ENCODE data around the gene CTCFL.

The CTCFL gene, protein sequence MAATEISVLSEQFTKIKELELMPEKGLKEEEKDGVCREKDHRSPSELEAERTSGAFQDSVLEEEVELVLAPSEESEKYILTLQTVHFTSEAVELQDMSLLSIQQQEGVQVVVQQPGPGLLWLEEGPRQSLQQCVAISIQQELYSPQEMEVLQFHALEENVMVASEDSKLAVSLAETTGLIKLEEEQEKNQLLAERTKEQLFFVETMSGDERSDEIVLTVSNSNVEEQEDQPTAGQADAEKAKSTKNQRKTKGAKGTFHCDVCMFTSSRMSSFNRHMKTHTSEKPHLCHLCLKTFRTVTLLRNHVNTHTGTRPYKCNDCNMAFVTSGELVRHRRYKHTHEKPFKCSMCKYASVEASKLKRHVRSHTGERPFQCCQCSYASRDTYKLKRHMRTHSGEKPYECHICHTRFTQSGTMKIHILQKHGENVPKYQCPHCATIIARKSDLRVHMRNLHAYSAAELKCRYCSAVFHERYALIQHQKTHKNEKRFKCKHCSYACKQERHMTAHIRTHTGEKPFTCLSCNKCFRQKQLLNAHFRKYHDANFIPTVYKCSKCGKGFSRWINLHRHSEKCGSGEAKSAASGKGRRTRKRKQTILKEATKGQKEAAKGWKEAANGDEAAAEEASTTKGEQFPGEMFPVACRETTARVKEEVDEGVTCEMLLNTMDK

DNA sequence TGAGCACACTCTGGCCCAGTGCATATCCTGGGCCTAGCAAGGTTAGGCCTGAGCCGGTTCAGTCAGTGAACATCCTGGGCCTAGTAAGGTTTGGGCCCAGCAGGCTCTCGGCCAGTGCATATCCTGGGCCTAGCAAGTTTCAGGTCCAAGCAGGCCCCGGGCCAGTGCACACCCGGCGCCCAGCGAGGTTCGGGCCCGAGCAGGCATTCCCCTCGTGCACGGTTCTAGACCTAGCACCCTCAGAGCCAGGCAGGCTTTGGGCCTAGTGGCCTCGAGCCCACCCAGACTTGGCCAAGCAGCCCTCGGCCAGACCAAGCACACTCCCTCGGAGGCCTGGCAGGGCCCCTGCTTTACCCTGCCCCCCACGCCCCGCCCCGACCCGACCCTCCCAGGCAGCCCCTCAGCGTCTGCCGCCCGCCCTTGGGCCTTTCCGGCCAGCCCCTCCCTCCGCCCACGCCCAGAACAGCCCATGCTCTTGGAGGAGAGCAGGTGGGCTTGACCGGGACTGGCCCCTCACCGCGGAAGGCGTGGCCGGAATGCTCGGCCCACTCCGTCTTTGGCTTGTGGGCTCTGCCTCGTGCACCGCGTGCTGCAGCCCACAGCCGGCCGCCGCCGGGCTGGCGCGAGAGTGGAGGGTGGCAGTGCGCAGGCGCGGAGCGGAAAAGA, at the start of gene CTCFL:
CTCFL (minus strand) TSS at position 630 of the 666 bp plus-strand sequence. CDS start 935 bp downstream, outside the sequence.
- DNase-seq, result no peak

DNA sequence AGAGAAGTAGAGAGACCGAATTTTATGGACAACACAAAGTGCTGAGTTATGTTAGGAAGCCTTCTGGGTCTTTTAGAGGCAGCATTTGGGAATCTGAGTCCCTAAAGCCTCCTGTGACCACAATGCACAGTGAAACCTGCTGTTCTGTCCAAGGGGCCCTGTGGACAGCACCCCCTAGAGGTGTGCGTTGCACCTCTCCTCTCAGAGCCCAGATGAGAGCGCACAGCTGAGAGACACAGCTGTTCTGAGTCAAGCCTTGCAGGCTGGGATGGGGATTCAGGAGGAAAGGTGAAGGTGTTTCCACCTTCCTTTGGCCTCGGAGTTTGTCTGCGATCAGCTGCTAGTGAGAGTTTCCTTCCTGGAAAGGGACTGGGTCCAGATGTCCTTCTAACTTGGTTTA, 49.0 kb upstream of the CTCFL start:
- no peak for DNase-seq

- no peak for DNase-seq
These were observed 48.3 kb upstream of the CTCFL start for GRCh38 chr20:57573242-57573641.

DNA sequence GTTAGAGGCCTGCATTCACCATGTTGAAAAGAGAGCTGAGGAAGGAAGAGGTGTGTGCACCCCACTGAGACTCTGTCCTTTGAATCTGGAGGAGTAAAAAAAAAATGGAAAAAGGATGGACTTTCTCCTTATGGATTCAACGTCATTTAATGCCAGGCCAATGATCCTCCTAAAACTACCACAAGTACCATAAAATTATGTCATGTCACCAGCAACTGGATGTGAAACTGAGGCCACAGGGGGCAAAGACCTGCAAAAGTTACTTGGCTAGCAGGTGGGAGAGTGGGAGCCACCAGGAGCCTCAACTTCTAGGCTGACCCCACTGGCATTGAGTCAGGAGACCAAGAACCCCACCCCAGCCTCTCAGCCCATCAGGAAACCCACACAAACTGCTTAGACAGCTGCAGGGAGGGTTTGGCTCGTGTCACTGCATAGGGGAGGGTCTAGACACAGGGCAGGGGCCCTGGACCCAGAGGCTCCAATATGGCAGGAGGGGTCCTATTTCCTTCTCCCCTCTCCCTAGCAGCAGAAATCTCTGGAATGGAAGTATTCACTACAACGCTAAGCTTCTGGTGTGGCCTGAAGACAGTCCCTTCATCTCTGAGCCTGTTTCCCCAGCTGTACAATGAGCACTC, 47.0 kb upstream of the CTCFL start:
- no peak for DNase-seq

DNA sequence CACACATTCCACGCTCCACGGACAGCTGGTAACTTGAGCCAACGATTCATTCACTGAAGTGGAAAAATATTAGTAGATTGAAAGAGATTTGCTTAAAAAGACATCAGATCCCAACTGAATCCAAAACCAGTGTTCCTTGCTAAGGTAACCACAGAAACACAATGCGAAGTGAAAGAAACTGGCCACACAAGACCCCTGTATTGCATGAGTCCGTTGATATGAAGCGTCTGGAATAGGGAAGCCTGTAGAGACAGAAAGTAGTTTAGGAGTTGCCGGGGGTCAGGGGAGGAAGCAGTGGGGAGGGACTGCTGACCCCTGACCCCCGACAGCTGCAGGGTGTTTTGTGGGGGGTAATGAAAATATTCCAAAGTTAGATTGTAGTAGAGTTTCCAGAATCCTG, 46.0 kb upstream of the CTCFL start:
- DNase-seq, result no peak

DNA sequence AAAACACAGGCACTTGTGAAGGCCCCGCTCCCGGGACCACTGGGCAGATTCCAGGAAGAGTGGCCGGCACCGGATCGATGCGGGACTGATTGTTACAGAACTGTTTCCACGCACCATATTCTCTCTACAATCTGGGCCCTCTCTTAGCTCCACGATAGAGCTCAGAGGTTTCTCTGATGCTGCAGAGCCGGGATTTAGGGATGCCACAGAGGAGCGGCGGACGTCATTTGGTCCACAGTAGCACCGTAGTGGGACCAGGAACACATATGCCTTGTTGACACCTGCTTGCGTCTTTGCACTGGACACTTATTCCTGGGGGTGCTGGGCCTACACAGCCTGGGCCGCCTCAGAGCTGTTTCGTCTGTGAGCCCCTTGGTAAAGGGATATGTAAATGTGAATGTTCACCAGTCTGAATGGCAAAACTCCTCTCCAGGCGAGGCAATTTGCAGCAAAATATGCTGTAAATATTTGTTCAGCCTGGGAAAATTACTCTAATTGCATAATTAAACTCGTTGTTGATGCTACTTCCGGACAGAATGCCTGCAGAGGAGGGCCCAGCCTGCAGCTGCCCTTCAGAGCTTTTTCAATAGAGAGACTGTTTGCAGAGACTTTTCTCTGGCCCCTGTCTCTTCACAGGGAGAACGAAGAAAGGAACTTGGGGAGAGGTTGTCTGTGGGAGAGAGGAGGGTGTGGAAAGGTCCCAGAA, 45.4 kb upstream of the CTCFL start:
- no peak for DNase-seq

GRCh38 chr20:57568960-57569359, 44.0 kb upstream of the CTCFL start:
- DNase-seq, result no peak

DNA sequence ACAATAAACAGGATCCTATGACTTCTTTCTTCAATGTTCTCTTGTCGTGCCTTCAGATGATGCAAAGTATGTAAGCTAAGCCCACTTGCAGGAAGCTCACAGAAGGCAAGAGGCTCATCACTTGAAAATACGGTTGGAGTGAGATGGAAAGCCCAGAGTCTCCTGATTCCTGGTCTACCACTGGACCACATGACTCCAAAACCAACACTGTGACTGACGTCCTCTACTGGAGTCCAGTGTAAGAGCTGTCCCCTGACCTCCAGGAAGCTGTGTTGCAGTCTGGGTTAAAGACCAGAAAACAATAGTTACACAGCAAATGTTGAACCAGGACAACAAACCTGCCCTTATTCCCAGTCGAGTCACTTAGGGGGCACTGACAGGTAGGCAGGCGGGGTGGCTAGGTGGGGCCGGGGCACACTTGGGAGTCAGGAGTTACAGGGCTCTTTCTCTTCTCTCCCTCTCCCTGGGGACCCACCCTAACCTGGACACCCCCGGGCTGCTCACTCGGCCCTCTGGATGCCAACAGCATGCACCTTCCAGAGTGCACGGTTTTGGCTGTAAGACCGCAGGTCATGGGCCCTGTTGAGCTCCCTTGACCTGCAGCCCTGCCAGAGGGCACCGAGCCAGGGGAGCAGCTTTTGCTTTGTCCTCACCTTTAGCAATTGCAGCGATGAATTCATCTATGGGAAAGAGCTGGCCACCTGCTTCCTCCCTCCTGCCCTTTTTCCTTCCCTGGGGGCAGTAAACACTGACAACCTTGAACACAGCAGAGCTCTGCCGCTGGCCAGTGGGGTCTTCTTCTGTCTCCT, 43.4 kb upstream of the CTCFL start:
- DNase-seq, result no peak

DNA sequence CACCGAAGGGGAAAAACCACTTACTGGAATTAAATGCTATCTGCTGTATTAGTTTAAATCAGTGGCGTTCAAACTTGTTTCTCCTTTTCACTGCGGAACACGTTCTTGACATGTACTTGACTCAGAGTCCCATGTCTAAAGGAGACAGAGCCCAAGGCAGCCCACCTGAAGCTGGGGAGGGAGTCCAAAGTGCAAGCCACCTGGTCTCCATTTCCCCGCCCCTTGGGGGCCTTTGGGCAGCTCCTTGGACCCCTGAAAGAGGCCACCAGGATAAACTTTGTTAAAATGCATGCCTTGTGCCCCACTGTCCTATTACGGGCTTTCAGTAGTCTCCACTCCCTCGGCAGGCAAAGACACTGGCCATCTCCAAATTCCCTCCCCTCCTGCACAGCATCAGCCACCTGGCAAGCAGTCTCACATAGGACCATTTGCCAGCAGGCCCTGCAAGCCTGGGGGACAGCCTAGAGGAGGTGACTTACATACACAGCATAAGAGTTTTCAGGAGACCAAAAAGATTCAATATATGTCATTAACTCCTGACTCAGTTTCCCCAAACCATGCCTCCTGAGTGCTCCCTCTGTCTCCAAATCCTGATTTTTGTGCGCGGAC, 42.6 kb upstream of the CTCFL start:
- DNase-seq, result no peak

- no peak for DNase-seq
These were observed 42.0 kb upstream of the CTCFL start for GRCh38 chr20:57566803-57567459.

GRCh38 chr20:57566399-57566798, 41.5 kb upstream of the CTCFL start:
- DNase-seq, result no peak

DNA sequence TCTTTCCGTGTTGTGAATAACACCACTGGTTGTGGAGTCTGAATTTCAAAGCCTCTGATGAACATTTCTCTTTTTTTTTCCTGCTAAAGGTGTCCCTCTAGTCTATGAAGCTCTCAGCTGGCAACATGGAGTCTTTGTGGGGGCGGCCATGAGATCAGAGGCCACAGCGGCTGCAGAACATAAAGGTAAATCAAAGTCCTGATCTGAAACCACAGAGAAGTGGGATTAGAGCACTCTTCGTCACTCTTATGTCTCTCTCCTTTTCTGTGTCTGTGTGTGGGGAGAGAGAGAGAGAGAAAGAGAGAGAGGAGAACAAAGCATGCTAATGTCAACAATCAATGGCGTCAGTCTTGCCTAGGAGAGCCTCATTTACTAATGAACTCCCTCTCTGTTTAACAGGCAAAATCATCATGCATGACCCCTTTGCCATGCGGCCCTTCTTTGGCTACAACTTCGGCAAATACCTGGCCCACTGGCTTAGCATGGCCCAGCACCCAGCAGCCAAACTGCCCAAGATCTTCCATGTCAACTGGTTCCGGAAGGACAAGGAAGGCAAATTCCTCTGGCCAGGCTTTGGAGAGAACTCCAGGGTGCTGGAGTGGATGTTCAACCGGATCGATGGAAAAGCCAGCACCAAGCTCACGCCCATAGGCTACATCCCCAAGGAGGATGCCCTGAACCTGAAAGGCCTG, 40.2 kb upstream of the CTCFL start:
- DNase-seq, result no peak

DNA sequence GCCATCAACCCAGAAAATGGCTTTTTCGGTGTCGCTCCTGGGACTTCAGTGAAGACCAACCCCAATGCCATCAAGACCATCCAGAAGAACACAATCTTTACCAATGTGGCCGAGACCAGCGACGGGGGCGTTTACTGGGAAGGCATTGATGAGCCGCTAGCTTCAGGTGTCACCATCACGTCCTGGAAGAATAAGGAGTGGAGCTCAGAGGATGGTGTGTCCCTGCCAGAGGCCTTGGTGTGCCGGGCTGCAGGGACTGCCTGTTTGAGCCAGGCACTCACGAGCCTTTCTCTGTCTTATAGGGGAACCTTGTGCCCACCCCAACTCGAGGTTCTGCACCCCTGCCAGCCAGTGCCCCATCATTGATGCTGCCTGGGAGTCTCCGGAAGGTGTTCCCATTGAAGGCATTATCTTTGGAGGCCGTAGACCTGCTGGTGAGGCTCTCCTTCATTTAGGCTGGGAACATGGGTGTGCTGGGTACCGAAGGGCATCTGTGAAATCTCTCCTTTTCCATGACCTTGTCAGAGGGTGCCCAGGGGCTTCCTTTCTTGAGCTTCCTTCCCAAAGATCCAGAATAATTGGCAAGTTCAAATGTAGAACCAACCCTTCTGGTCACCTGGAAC, 39.4 kb upstream of the CTCFL start:
- no peak for DNase-seq

DNA sequence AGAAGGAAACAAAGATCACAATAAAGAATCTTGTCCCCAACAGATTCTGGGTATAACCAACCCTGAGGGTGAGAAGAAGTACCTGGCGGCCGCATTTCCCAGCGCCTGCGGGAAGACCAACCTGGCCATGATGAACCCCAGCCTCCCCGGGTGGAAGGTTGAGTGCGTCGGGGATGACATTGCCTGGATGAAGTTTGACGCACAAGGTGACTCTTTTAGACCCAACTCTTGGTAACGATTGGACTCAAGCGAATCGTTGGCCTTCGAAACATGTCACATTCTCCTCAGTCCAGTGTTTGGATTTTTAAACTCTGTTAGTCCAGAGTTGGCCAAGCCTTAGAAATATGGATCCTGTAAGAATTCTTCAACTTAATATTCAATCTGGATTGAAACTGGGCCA, 38.6 kb upstream of the CTCFL start:
- no peak for DNase-seq

- no peak for DNase-seq
These were observed 37.9 kb upstream of the CTCFL start for GRCh38 chr20:57562541-57563465.

DNA sequence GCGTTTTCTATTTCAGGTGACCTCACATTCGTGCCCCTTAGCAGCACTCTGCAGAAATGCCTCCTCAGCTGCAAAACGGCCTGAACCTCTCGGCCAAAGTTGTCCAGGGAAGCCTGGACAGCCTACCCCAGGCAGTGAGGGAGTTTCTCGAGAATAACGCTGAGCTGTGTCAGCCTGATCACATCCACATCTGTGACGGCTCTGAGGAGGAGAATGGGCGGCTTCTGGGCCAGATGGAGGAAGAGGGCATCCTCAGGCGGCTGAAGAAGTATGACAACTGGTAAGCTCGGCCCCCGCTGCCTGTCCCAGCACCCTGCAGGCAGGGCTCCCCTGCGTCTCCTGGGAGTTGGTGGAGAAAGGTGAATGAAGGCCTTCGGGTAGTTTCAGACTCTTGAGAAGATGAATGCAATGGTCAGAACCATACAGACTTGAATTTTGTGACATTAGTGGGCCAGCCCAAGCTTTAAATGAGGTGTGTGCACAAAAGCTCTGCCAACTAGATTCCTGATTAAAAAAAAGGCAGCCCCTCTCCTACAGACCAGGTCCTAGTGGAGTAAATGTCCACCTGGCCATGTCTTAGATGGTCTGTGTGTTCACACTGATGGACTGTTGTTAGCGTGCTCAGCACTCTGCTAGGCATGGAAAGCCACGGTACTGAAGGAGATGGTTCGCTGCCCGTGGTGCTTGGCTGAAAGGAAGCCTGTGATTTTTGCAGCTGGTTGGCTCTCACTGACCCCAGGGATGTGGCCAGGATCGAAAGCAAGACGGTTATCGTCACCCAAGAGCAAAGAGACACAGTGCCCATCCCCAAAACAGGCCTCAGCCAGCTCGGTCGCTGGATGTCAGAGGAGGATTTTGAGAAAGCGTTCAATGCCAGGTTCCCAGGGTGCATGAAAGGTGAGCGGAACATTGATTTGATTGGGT, 36.7 kb upstream of the CTCFL start:
- no peak for DNase-seq

GRCh38 chr20:57560554-57561355, 35.8 kb upstream of the CTCFL start, which contains the start of gene PCK1:
TSS of gene PCK1 (plus strand) at chr20:57561110. CDS start at chr20:57561412, 302 bp downstream.
- DNase-seq, result no peak
